ENCODE data around the gene COX6B1.
"Not testable (repeated sequence)": the region's sequence is repeated elsewhere in the genome, so short reads cannot be mapped to it uniquely, and the experiment has no call there.

COX6B1 gene

DNA sequence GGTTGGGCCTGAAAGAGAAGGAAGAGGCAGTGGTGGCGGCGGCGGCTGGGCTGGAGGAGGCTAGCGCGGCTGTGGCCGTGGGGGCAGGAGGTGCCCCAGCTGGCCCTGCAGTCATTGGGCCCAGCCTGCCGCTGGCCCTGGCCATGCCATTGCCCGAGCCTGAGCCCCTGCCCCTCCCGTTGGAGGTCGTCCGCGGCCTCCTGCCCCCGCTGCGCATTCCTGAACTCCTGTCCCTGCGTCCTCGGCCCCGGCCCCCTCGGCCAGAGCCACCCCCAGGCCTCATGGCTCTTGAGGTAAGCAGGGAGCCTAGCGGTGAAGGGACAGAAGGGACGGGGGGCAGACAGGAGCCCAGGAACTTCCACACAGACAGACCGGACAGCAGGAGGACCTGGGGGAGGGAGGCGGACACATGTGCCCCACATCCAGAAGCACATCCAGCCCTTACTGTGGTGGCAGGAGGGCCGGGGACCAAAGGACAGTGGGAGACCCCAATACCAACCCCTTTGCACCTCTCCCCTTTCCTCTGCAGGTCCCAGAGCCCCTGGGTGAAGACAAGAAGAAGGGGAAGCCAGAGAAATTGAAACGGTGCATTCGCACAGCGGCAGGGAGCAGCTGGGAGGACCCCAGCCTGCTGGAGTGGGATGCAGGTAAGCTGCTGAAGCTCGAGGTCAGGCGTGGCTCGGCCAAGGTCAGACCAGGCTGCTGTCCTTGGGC, 14.2 kb upstream of the COX6B1 start:
- DNase-seq (ENCODE audit: low read depth in 1 of 2, low spot score in 1 of 2): no peak

DNA sequence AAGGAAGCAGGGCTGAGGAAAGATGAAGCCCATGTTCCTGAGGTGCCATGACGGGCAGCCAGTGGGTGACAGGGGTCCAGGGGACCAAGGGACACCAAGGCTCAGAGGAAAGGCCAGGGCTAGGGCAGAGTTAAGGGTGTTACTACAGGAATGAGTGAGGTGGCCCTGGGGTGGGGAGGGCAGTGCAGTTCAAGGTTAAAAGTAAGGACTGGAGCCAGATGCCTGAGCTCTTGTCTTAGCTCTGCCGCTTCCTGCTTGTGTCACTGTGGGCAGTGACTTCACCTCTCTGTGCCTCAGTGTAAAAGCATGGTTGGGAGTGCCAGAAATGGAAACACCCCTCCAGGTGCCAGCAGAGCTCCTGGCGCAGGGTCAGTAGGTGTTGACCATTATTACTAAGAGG, 11.5 kb upstream of the COX6B1 start:
- no peak for DNase-seq (ENCODE audit: low read depth in 1 of 2, low spot score in 1 of 2)

- DNase-seq (ENCODE audit: low read depth in 1 of 2, low spot score in 1 of 2): no peak
These were observed 11.0 kb upstream of the COX6B1 start for GRCh38 chr19:35637165-35637564.

DNA sequence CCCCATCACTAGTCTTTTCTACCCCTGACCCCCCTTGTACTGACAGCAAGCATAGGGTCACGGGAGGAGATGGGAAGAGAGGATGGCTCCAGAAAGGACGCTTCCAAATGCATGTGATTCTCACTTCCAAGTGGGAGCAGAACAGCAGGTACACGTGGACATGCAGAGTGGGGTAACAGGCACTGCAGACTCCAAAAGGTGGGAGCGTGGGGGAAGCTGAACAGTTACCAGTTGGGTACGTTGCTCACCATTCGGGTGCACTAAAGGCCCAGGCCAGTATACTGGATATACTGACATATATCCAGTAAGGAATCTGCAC, 8.8 kb upstream of the COX6B1 start:
- no peak for DNase-seq (ENCODE audit: low read depth in 1 of 2, low spot score in 1 of 2)

GRCh38 chr19:35639863-35640262, 8.3 kb upstream of the COX6B1 start:
- DNase-seq (ENCODE audit: low read depth in 1 of 2, low spot score in 1 of 2): no peak

- no peak for DNase-seq (ENCODE audit: low read depth in 1 of 2, low spot score in 1 of 2)
These were observed 6.5 kb upstream of the COX6B1 start, which contains the start of gene ETV2 for GRCh38 chr19:35641515-35642151. TSS of gene ETV2 (plus strand) at chr19:35641745. CDS start at chr19:35642461, 716 bp downstream.

DNA sequence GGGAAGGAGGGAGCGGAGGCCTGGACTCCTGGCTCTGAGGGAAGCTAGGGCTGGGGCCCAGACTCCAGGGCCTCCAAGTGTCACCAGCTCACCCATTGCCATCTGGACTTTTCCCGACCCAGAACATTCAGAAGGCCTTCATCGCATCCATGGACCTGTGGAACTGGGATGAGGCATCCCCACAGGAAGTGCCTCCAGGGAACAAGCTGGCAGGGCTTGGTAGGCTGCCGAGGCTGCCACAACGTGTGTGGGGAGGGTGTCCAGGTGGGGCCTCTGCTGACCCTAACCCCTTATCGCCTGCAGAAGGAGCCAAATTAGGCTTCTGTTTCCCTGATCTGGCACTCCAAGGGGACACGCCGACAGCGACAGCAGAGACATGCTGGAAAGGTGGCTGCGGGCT, 5.8 kb upstream of the COX6B1 start:
- DNase-seq (ENCODE audit: low read depth in 1 of 2, low spot score in 1 of 2): no peak

GRCh38 chr19:35642798-35643254, 5.3 kb upstream of the COX6B1 start:
- no peak for DNase-seq (ENCODE audit: low read depth in 1 of 2, low spot score in 1 of 2)

- peak; percentile 65 to 70 for DNase-seq (ENCODE audit: low read depth in 1 of 2, low spot score in 1 of 2)
These were observed 4.6 kb upstream of the COX6B1 start for GRCh38 chr19:35643255-35644205.

GRCh38 chr19:35644206-35644986, 3.7 kb upstream of the COX6B1 start:
- peak; percentile 83 to 93 for DNase-seq (ENCODE audit: low read depth in 1 of 2, low spot score in 1 of 2)

DNA sequence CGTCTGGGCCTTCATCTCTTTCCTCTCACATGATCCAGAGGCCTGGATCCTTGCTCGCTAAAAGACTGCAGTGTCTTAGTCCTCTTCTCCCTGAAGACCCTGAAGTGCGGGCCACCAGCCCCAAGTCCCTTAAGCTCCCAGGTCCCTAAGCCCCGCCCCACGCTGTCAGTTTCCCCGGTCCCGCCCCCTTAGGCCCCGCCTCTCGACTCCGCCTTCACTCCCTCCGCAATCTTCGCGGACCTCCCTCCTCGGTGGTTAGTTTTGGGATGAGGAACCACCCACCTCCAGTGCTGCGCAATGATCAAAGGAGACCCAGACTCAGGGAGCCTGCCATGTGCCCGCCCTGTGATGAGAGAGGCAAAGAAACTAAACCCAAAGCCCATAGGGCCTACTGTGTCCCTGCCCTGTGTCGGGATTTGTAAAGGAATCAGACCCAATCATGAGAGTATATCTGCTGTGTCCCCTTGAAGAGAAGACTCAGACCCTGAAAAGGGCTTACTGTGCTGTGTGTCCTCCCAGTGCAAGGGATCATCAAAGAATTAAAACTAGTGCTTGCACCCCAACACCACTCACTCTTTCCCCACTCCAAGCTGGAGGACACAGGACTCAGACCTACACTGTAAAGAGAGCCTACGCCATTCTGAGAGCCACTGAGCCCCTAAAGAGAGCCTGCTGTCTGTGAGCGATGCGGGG, 3.0 kb upstream of the COX6B1 start:
- peak; percentile 64 to 70 for DNase-seq (ENCODE audit: low read depth in 1 of 2, low spot score in 1 of 2)

DNA sequence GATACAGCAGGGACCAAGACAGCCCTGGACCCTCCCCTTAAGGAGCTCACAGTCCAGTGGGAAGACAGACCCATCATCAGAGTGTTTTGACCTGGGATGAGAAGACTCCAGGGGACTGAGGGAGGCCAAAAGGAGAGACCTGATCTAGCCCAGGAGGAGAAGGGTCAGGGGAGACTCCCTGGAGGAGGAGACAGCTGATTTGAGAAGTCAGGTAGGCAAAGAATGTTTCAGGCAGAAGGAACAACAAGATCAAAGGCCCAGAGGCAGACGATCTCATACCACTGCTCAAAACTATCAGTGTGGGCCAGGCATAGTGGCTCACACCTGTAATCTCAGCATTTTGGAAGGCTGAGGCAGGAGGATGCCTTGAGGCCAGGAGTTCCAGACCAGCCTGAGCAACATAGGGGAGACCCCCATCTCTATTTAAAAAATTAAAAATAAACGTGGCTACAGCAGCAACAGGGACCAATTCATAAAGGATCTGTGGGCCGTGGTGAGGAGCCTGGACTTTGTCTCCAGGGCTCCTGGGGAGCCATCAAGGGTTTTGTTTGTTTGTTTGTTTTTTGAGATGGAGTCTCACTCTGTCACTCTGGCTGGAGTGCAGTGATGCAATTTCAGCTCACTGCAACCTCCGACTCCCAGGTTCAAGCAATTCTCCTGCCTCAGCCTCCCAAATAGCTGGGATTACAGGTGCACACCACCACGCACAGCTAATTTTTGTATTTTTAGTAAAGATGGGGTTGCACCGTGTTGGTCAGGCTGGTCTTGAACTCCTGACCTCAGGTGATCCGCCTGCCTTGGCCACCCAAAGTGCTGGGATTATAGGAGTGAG, 2.2 kb upstream of the COX6B1 start:
- DNase-seq (ENCODE audit: low read depth in 1 of 2, low spot score in 1 of 2): no peak

GRCh38 chr19:35650581-35650980, 2.5 kb downstream of the COX6B1 start:
- no peak for DNase-seq (ENCODE audit: low read depth in 1 of 2, low spot score in 1 of 2)

DNA sequence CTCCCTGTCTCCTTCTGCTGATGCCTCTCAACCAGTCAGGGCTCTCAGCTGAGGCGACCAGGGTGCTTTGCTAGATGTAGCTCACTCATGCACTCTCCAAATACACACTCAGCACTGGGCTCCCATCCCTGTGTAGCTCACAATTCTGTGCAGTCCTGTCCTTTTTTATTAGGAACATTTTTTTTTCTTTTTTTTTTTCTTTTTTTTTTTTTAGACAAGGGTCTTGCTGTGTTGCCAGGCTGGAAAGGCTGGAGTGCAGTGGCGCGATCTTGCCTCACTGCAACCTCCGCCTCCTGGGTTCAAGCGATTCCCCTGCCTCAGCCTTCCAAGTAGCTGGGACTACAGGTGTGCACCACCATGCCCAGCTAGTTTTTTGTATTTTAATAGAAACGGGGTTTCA, 6.7 kb downstream of the COX6B1 start:
- not testable (repeated sequence) for DNase-seq (ENCODE audit: low read depth in 1 of 2, low spot score in 1 of 2)

DNA sequence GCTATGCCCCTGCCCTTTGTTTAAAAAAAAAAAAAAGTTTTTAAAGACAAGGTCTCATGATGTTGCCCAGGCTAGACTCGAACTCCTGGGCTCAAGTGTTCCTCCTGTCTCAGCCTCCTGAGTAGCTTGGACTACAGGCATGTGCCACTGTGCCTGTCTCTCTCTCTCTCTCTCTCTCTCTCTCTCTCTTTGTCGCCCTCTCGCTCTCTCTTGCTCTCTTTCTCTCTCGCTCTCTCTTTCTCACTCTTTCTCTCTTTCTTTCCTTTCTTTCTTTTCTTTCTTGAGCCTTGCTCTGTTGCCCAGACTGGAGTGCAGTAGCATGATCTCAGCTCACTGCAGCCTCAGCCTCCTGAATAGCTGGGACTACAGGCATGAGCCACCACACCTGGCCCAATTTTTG, 7.5 kb downstream of the COX6B1 start:
- DNase-seq (ENCODE audit: low read depth in 1 of 2, low spot score in 1 of 2): no peak

GRCh38 chr19:35656700-35657099, 8.6 kb downstream of the COX6B1 start:
- DNase-seq (ENCODE audit: low read depth in 1 of 2, low spot score in 1 of 2): no peak

GRCh38 chr19:35657904-35658700, 10.0 kb downstream of the COX6B1 start:
- DNase-seq (ENCODE audit: low read depth in 1 of 2, low spot score in 1 of 2): no peak

- no peak for DNase-seq (ENCODE audit: low read depth in 1 of 2, low spot score in 1 of 2)
These were observed 13.8 kb downstream of the COX6B1 start for GRCh38 chr19:35661995-35662340.

DNA sequence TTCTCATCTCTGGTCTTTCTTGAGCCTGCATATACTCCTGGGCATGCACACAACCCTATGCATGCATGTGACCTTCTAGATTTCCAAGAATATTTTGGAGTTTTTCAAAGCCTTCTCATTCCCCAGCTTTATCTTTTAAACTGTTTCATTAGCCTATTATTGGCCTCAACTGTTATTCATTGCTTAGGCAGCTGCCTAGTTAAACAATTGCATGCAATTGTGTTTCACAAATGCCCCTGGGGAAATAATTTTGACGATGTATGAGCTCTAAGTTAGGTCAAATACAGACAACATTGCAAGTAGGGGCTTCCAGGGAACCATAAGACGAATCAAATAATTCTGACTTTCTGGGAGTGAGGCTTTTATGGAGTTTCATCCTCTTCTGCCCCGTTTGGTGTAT, 15.9 kb downstream of the COX6B1 start:
- DNase-seq (ENCODE audit: low read depth in 1 of 2, low spot score in 1 of 2): no peak
